PC-9 (cell line): ENCODE measurements around the gene LAMA2. TPM values are rescaled to one million over a fixed set of nuclear protein-coding genes. Genes with fewer than 3 reads are reported as not detected.

Source experiments
- BruUV-seq: library from RNA; stranded (reverse); fragments of 400-500 nt; replicated peaks from 2 replicates; lab custom pipeline; 2021; lab: Mats Ljungman, UMichigan
- CTCF ChIA-PET: fragments of 300-600 bp; sonication (Branson Sonifier 250); formaldehyde crosslinking; loops from one replicate; lab custom pipeline; 2022; ENCODE audit warnings: antibody characterized with exemption; lab: Charles Lee
- POLR2A ChIA-PET: fragments of 300-600 bp; sonication (Branson Sonifier 250); formaldehyde crosslinking; loops from one replicate; lab custom pipeline; 2022; ENCODE audit warnings: antibody characterized with exemption; ENCODE audit not compliant: unreplicated experiment; lab: Charles Lee
- DNase-seq, 2 experiments: peaks; one replicate each; pipeline versions ENCODE4 v3.0.0 to v3.0.0-alpha.2; 2015 to 2022; ENCODE audit warnings: mixed read lengths in 1 of 2
- H2AFZ ChIP-seq: fragments of 200-600 bp; sonication (generic); 2 replicates; pipeline ENCODE4 v1.8.1; 2017; ENCODE audit warnings: antibody characterized with exemption
- H3F3A ChIP-seq: fragments of 200-600 bp; sonication (generic); 2 replicates; pipeline ENCODE4 v1.8.1; 2017; ENCODE audit warnings: antibody characterized with exemption, mild to moderate bottlenecking, low read depth; ENCODE audit not compliant: insufficient read depth
- H3K27ac ChIP-seq: fragments of 200-600 bp; sonication (generic); 2 replicates; pipeline ENCODE4 v1.6.1; 2016; ENCODE audit warnings: mixed run types
- H3K27me3 ChIP-seq: fragments of 200-600 bp; sonication (generic); 2 replicates; pipeline ENCODE4 v1.6.1; 2016; ENCODE audit warnings: low read depth, mixed run types; ENCODE audit not compliant: insufficient read depth
- H3K36me3 ChIP-seq: fragments of 200-600 bp; sonication (generic); 2 replicates; pipeline ENCODE4 v1.6.1; 2016; ENCODE audit warnings: low read depth, mixed run types
- H3K4me1 ChIP-seq: fragments of 200-600 bp; sonication (generic); replicated peaks from 2 replicates; pipeline ENCODE4 v1.6.1; 2016; ENCODE audit warnings: mixed run types; ENCODE audit not compliant: insufficient read depth
- H3K4me2 ChIP-seq: fragments of 200-600 bp; sonication (generic); 2 replicates; pipeline ENCODE4 v1.6.1; 2017; ENCODE audit warnings: mixed run types
- H3K4me3 ChIP-seq: fragments of 200-600 bp; sonication (generic); 2 replicates; pipeline ENCODE4 v1.6.1; 2016; ENCODE audit warnings: mixed run types
- H3K79me2 ChIP-seq: fragments of 200-600 bp; sonication (generic); 2 replicates; pipeline ENCODE4 v1.6.1; 2017; ENCODE audit warnings: low read depth, mixed run types
- H3K9me2 ChIP-seq: fragments of 200-600 bp; sonication (generic); 2 replicates; pipeline ENCODE4 v1.8.1; 2017; ENCODE audit warnings: mild to moderate bottlenecking; ENCODE audit not compliant: insufficient read depth
- H3K9me3 ChIP-seq: fragments of 200-600 bp; sonication (generic); 2 replicates; pipeline ENCODE4 v1.8.1; 2016; ENCODE audit warnings: low read depth; ENCODE audit not compliant: insufficient read depth
- H4K20me1 ChIP-seq: fragments of 200-600 bp; sonication (generic); 2 replicates; pipeline ENCODE4 v1.8.1; 2017; ENCODE audit not compliant: insufficient read depth
- EZH2 ChIP-seq: fragments of 200-600 bp; sonication (generic); IDR thresholded peaks from 2 replicates; pipeline ENCODE4 v1.8.0; 2017; ENCODE audit warnings: antibody characterized with exemption, low read depth
- intact Hi-C: fragments of 100-400 bp; cut with micrococcal nuclease; formaldehyde crosslinking; loops from one replicate; pipeline ENCODE4 v1.10.0; 2022; ENCODE audit not compliant: unreplicated experiment
- total RNA-seq: library from RNA; stranded (reverse); gene quantifications from 2 replicates; pipeline ENCODE4 v1.2.3, GENCODE V29; 2021
- TF ChIP-seq, protein P1 (sequence below): fragments of 200-600 bp; sonication (generic); conservative IDR thresholded peaks from 2 replicates; pipeline ENCODE4 v1.6.1; 2017; ENCODE audit warnings: mixed run types, antibody characterized with exemption, mild to moderate bottlenecking, moderate library complexity

Gene LAMA2
- total RNA-seq, 1 experiment from 2014 or later = 2.8 TPM

DNA sequence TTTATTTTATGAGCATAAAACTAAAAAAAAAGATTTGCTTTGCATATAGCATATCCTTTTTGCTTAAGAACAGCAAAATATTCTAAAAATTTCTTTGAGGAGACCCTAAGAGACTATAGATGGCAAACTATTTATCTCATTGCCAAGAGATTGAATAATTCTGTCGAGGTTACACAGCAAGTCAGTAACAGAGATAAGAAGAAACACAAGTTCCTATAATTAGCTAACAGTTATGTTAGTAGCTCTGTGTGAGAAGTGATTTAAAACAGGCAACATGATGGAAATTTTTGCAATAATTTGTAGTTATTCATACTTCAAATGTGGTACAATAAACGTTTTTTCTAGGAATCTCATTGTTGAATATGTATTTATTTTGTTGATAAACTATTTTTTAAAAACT is 9.1 kb downstream of the LAMA2 start:
- DNase-seq = no peak
- H3K4me1 ChIP-seq = no peaks in the 10 kb centered on the region
- intact Hi-C loops = no loop called here
- H3K4me3 ChIP-seq = no peak overlapping the region
- H3K36me3 ChIP-seq = no peaks in the 10 kb centered on the region
- no peak overlapping the region for H2AFZ ChIP-seq
- H3K4me2 ChIP-seq = no peak overlapping the region
- H3K27ac ChIP-seq = no peak overlapping the region
- H3K9me3 ChIP-seq = no peaks in the 10 kb centered on the region
- POLR2A ChIA-PET = interaction anchor here (0.6 to 0.9 kb wide), 2 partner anchors 15 to 347 kb away, joined by 8 to 10 read pairs; no protein-coding TSS in a partner anchor
- no peaks in the 10 kb centered on the region for H3K27me3 ChIP-seq
- H4K20me1 ChIP-seq = no peaks in the 10 kb centered on the region
- no TSS peak for BruUV-seq
- TF ChIP-seq EZH2 = no peak
- TF ChIP-seq, protein P1, sequence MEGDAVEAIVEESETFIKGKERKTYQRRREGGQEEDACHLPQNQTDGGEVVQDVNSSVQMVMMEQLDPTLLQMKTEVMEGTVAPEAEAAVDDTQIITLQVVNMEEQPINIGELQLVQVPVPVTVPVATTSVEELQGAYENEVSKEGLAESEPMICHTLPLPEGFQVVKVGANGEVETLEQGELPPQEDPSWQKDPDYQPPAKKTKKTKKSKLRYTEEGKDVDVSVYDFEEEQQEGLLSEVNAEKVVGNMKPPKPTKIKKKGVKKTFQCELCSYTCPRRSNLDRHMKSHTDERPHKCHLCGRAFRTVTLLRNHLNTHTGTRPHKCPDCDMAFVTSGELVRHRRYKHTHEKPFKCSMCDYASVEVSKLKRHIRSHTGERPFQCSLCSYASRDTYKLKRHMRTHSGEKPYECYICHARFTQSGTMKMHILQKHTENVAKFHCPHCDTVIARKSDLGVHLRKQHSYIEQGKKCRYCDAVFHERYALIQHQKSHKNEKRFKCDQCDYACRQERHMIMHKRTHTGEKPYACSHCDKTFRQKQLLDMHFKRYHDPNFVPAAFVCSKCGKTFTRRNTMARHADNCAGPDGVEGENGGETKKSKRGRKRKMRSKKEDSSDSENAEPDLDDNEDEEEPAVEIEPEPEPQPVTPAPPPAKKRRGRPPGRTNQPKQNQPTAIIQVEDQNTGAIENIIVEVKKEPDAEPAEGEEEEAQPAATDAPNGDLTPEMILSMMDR = no peak
- no peaks in the 10 kb centered on the region for H3K9me2 ChIP-seq
- H3K79me2 ChIP-seq = no peaks in the 10 kb centered on the region
- no peaks in the 10 kb centered on the region for H3F3A ChIP-seq
- CTCF ChIA-PET = no interaction called here

DNA sequence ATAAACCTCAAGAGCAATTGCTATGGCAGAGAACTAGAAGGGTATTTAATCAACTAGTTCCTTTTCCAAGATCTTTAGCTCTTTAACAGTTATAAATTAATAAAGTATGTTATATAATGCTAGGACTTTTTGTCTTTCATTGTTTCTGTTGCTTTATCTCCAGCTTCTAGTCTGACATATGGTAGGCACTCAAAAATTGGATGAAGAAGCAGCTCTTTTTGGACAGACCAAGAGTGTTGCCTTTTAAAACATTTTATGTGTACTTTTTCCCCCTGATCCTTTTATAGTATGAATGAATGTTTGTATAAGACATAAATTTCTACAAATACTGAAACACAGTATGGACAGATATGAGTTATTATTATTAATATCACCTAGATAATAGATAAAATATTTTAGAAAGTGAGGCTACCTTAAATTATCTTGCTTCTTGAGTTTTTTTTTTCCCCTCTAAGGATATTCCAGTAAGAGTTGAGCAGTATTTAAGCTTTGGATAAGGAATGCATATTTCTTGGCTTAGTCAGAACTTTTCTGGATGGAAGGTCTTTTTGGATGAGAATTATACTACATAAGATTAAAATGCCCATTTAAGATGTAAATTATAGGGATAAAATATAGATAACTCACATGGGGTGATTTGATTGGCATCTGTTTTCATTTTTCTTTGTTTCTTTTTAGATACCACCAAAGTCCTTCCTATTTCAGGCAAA is 16.6 kb downstream of the LAMA2 start:
- intact Hi-C loops = no loop called here
- Histone ChIP-seq H3K79me2 (no peaks in the 10 kb centered on the region), H3K4me3 (no peak overlapping the region), H3F3A (no peaks in the 10 kb centered on the region), H3K9me3 (no peaks in the 10 kb centered on the region), H3K4me1 (no peaks in the 10 kb centered on the region), H2AFZ (no peak overlapping the region), H3K27ac (no peak overlapping the region), H3K4me2 (no peak overlapping the region), H3K36me3 (no peaks in the 10 kb centered on the region), H3K27me3 (no peaks in the 10 kb centered on the region), H3K9me2 (no peaks in the 10 kb centered on the region; the same call in 1 of the 2 replicates), H4K20me1 (no peaks in the 10 kb centered on the region)
- no TSS peak for BruUV-seq
- ChIA-PET POLR2A (interaction anchor here (0.7 kb wide), 1 partner anchor 1286 kb away, joined by 6 read pairs; no protein-coding TSS in a partner anchor), CTCF (no interaction called here)
- no peak for DNase-seq
- TF ChIP-seq, protein P1 = no peak
- TF ChIP-seq EZH2 = no peak

DNA sequence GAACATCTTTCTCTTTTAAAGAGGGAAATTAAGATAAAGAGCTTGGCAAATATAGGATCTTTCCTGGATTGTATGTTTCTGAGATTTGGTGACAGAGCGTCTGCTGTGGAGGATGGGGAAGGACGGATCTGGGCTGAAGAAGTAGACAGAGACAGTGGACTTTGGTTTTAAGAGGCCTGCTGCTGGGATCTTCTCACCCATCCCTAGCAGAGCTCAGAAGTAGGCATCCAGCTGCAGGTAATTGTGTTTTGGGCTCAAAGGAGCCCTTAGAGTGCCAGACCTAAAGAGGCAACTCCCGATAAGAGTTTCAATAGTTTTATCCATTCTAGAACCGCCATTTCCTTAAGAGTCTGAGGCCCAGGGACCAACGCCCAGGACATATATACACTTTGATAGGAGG is 20.8 kb downstream of the LAMA2 start:
- no TSS peak for BruUV-seq
- Histone ChIP-seq H3K27ac (no peak overlapping the region), H3F3A (no peaks in the 10 kb centered on the region), H3K4me1 (no peaks in the 10 kb centered on the region), H3K4me2 (no peak overlapping the region), H3K9me3 (no peaks in the 10 kb centered on the region), H3K4me3 (no peak overlapping the region), H3K27me3 (no peaks in the 10 kb centered on the region), H4K20me1 (no peaks in the 10 kb centered on the region), H3K9me2 (no peaks in the 10 kb centered on the region; the same call in 1 of the 2 replicates), H3K79me2 (no peaks in the 10 kb centered on the region), H2AFZ (no peak overlapping the region), H3K36me3 (no peaks in the 10 kb centered on the region)
- no peak for DNase-seq
- ChIA-PET POLR2A (no interaction called here), CTCF (no interaction called here)
- intact Hi-C loops = no loop called here
- TF ChIP-seq, protein P1 = no peak
- no peak for TF ChIP-seq EZH2
